Measurements from ENCODE around the gene PSEN1.

DNA sequence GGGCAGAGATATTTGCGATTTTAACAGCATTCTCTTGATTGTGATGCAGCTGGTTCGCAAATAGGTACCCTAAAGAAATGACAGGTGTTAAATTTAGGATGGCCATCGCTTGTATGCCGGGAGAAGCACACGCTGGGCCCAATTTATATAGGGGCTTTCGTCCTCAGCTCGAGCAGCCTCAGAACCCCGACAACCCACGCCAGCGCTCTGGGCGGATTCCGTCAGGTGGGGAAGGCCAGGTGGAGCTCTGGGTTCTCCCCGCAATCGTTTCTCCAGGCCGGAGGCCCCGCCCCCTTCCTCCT, 271 bp upstream of the PSEN1 start:
- TF ChIP-seq, protein P1, sequence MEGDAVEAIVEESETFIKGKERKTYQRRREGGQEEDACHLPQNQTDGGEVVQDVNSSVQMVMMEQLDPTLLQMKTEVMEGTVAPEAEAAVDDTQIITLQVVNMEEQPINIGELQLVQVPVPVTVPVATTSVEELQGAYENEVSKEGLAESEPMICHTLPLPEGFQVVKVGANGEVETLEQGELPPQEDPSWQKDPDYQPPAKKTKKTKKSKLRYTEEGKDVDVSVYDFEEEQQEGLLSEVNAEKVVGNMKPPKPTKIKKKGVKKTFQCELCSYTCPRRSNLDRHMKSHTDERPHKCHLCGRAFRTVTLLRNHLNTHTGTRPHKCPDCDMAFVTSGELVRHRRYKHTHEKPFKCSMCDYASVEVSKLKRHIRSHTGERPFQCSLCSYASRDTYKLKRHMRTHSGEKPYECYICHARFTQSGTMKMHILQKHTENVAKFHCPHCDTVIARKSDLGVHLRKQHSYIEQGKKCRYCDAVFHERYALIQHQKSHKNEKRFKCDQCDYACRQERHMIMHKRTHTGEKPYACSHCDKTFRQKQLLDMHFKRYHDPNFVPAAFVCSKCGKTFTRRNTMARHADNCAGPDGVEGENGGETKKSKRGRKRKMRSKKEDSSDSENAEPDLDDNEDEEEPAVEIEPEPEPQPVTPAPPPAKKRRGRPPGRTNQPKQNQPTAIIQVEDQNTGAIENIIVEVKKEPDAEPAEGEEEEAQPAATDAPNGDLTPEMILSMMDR (IDR thresholded peaks at IDR 0.05), result no peak
- TF ChIP-seq POLR2AphosphoS5 (IDR thresholded peaks at IDR 0.05) (no peak), POLR2A (IDR thresholded peaks at IDR 0.05) (no peak), EP300 (IDR thresholded peaks at IDR 0.05; ENCODE audit: low read depth) (no peak)

All from transverse colon (tissue), 4 donors.